Kasumi-1 (cell line): ENCODE measurements around the gene ABCA13.

Experiments
- DNase-seq, 2 experiments: peaks; one replicate each; lab custom pipeline; 2025; lab: John Stamatoyannopoulos, UW

The ABCA13 gene

GRCh38 chr7:48428091-48428684 lies 256.9 kb downstream of the ABCA13 start:
- no peak for DNase-seq

- DNase-seq, result no peak
Measured at GRCh38 chr7:48429117-48429516, 257.9 kb downstream of the ABCA13 start.

- DNase-seq, result no peak
Measured at GRCh38 chr7:48438206-48438605, 266.9 kb downstream of the ABCA13 start.

GRCh38 chr7:48441848-48442492 lies 270.7 kb downstream of the ABCA13 start:
- DNase-seq, result no peak

GRCh38 chr7:48443051-48443450 lies 271.8 kb downstream of the ABCA13 start:
- DNase-seq, result no peak

GRCh38 chr7:48446721-48447120 lies 275.5 kb downstream of the ABCA13 start:
- DNase-seq, result no peak

- no peak for DNase-seq
Measured at GRCh38 chr7:48452218-48452617, 281.0 kb downstream of the ABCA13 start.

GRCh38 chr7:48454750-48455192 lies 283.5 kb downstream of the ABCA13 start:
- DNase-seq, result no peak

- DNase-seq, result no peak
Measured at GRCh38 chr7:48455363-48455762, 284.1 kb downstream of the ABCA13 start.

- no peak for DNase-seq
Measured at GRCh38 chr7:48458701-48459524, 287.7 kb downstream of the ABCA13 start.

- no peak for DNase-seq
Measured at GRCh38 chr7:48466713-48467112, 295.5 kb downstream of the ABCA13 start.

- DNase-seq, result no peak
Measured at GRCh38 chr7:48471196-48471595, 299.9 kb downstream of the ABCA13 start.

GRCh38 chr7:48472640-48473039 lies 301.4 kb downstream of the ABCA13 start:
- DNase-seq, result no peak

- DNase-seq, result no peak
Measured at GRCh38 chr7:48473205-48473865, 302.1 kb downstream of the ABCA13 start.

GRCh38 chr7:48481235-48481634 lies 310.0 kb downstream of the ABCA13 start:
- no peak for DNase-seq

GRCh38 chr7:48497521-48497920 lies 326.3 kb downstream of the ABCA13 start:
- no peak for DNase-seq

GRCh38 chr7:48502021-48502420 lies 330.8 kb downstream of the ABCA13 start:
- DNase-seq, result no peak

- DNase-seq, result no peak
Measured at GRCh38 chr7:48505051-48505450, 333.8 kb downstream of the ABCA13 start.

GRCh38 chr7:48505466-48505865 lies 334.2 kb downstream of the ABCA13 start:
- DNase-seq, result no peak

- DNase-seq, result no peak
Measured at GRCh38 chr7:48506569-48506968, 335.3 kb downstream of the ABCA13 start.

GRCh38 chr7:48511080-48511479 lies 339.8 kb downstream of the ABCA13 start:
- no peak for DNase-seq

- DNase-seq, result no peak
Measured at GRCh38 chr7:48512892-48513291, 341.6 kb downstream of the ABCA13 start.

GRCh38 chr7:48515171-48515570 lies 343.9 kb downstream of the ABCA13 start:
- DNase-seq, result no peak
